Activated CD8-positive, alpha-beta memory T cell treated with anti-CD3 and anti-CD28 coated beads, Interleukin-2, amount 10 ng/mL, durations not matched to agents 7 days and 5 days (primary cell): ENCODE data around the gene SNCAIP. TPM values are rescaled to one million over a fixed set of nuclear protein-coding genes. Genes with fewer than 3 reads are reported as not detected.

Experiments used
- ATAC-seq: fragments of 150-1000 bp; cut with Tn5 transposase; one replicate; pipeline ENCODE4 v1.10.0; 2021; ENCODE audit warnings: moderate library complexity
- CTCF ChIA-PET: fragments of 350-600 bp; sonication (Branson Sonifier 250); formaldehyde crosslinking; loops from one replicate; lab custom pipeline; 2021; ENCODE audit warnings: antibody characterized with exemption; lab: Charles Lee
- DNase-seq: peaks from one replicate; pipeline ENCODE4 v3.0.0-alpha.2; 2020
- H3K27ac Mint-ChIP-seq: one replicate; pipeline ENCODE4 v1.8.0; 2021; ENCODE audit warnings: mild to moderate bottlenecking, mixed read lengths
- H3K27me3 Mint-ChIP-seq: one replicate; pipeline ENCODE4 v1.8.0; 2021; ENCODE audit warnings: mixed read lengths
- H3K36me3 Mint-ChIP-seq: one replicate; pipeline ENCODE4 v1.8.0; 2021; ENCODE audit warnings: mild to moderate bottlenecking, mixed read lengths
- H3K4me1 Mint-ChIP-seq: one replicate; pipeline ENCODE4 v1.8.0; 2021; ENCODE audit warnings: mixed read lengths
- H3K4me3 Mint-ChIP-seq: one replicate; pipeline ENCODE4 v1.8.0; 2021; ENCODE audit warnings: mild to moderate bottlenecking, moderate library complexity, mixed read lengths
- H3K9me3 Mint-ChIP-seq: one replicate; pipeline ENCODE4 v1.8.0; 2022; ENCODE audit warnings: low read depth, mixed read lengths
- total RNA-seq, 2 experiments: library from RNA; stranded (reverse); gene quantifications; one replicate each; pipeline ENCODE4 v1.2.3, GENCODE V29; 2021

Gene SNCAIP
- total RNA-seq, 2 experiments from 2014 or later = not detected

GRCh38 chr5:122354293-122354692, 42.3 kb downstream of the SNCAIP start:
- no peak for DNase-seq
- CTCF ChIA-PET = no interaction called here
- Mint-ChIP-seq H3K27me3 (no peaks in the 10 kb centered on the region), H3K36me3 (no peaks in the 10 kb centered on the region), H3K4me3 (no peak overlapping the region), H3K27ac (no peak overlapping the region), H3K9me3 (no peaks in the 10 kb centered on the region), H3K4me1 (no peaks in the 10 kb centered on the region)
- ATAC-seq = no peak

- Mint-ChIP-seq H3K4me1 (no peaks in the 10 kb centered on the region), H3K9me3 (no peaks in the 10 kb centered on the region), H3K4me3 (no peak overlapping the region), H3K36me3 (no peaks in the 10 kb centered on the region), H3K27me3 (no peaks in the 10 kb centered on the region), H3K27ac (no peak overlapping the region)
- CTCF ChIA-PET = no interaction called here
- ATAC-seq = no peak
- no peak for DNase-seq
Measured at GRCh38 chr5:122355324-122355723, 43.3 kb downstream of the SNCAIP start.

GRCh38 chr5:122356855-122357254, 44.8 kb downstream of the SNCAIP start:
- Mint-ChIP-seq H3K4me1 (no peaks in the 10 kb centered on the region), H3K27me3 (no peaks in the 10 kb centered on the region), H3K9me3 (no peaks in the 10 kb centered on the region), H3K27ac (no peak overlapping the region), H3K36me3 (no peaks in the 10 kb centered on the region), H3K4me3 (no peak overlapping the region)
- CTCF ChIA-PET = no interaction called here
- no peak for DNase-seq
- ATAC-seq = no peak

- Mint-ChIP-seq H3K36me3 (no peaks in the 10 kb centered on the region), H3K9me3 (no peaks in the 10 kb centered on the region), H3K4me1 (no peaks in the 10 kb centered on the region), H3K27ac (no peak overlapping the region), H3K4me3 (no peak overlapping the region), H3K27me3 (no peaks in the 10 kb centered on the region)
- ATAC-seq (no peak), DNase-seq (no peak)
- CTCF ChIA-PET = no interaction called here
Measured at GRCh38 chr5:122358372-122358979, 46.4 kb downstream of the SNCAIP start.

- Mint-ChIP-seq H3K36me3 (no peaks in the 10 kb centered on the region), H3K4me1 (no peaks in the 10 kb centered on the region), H3K27ac (no peak overlapping the region), H3K4me3 (no peak overlapping the region), H3K27me3 (no peaks in the 10 kb centered on the region), H3K9me3 (no peaks in the 10 kb centered on the region)
- CTCF ChIA-PET = no interaction called here
- DNase-seq = no peak
- ATAC-seq = no peak
Measured at GRCh38 chr5:122362361-122362760, 50.3 kb downstream of the SNCAIP start.

GRCh38 chr5:122363623-122364022, 51.6 kb downstream of the SNCAIP start:
- Mint-ChIP-seq H3K4me3 (no peak overlapping the region), H3K9me3 (no peaks in the 10 kb centered on the region), H3K4me1 (no peaks in the 10 kb centered on the region), H3K27me3 (no peaks in the 10 kb centered on the region), H3K27ac (no peak overlapping the region), H3K36me3 (no peaks in the 10 kb centered on the region)
- CTCF ChIA-PET = no interaction called here
- no peak for ATAC-seq
- DNase-seq = no peak

- no peak overlapping the region for H3K27ac Mint-ChIP-seq
Measured at GRCh38 chr5:122366501-122366900, 54.5 kb downstream of the SNCAIP start.

GRCh38 chr5:122367456-122367855, 55.4 kb downstream of the SNCAIP start:
- Mint-ChIP-seq H3K4me3 (no peak overlapping the region), H3K27me3 (no peaks in the 10 kb centered on the region), H3K9me3 (no peaks in the 10 kb centered on the region), H3K4me1 (no peaks in the 10 kb centered on the region), H3K36me3 (no peaks in the 10 kb centered on the region), H3K27ac (no peak overlapping the region)
- CTCF ChIA-PET = no interaction called here
- DNase-seq (no peak), ATAC-seq (no peak)

More at GRCh38 chr5:122366501-122366900, 54.5 kb downstream of the SNCAIP start:
- H3K4me3 Mint-ChIP-seq = no peak overlapping the region
- H3K27me3 Mint-ChIP-seq = no peaks in the 10 kb centered on the region
- DNase-seq (no peak), ATAC-seq (no peak)
- no peaks in the 10 kb centered on the region for H3K4me1 Mint-ChIP-seq
- H3K9me3 Mint-ChIP-seq = no peaks in the 10 kb centered on the region
- CTCF ChIA-PET = no interaction called here
- H3K36me3 Mint-ChIP-seq = no peaks in the 10 kb centered on the region

GRCh38 chr5:122368510-122369251, 56.6 kb downstream of the SNCAIP start:
- Mint-ChIP-seq H3K4me1 (no peaks in the 10 kb centered on the region), H3K27me3 (no peaks in the 10 kb centered on the region), H3K9me3 (no peaks in the 10 kb centered on the region), H3K36me3 (no peaks in the 10 kb centered on the region), H3K27ac (no peak overlapping the region), H3K4me3 (no peak overlapping the region)
- DNase-seq (no peak), ATAC-seq (no peak)
- CTCF ChIA-PET = no interaction called here

- no peaks in the 10 kb centered on the region for H3K27me3 Mint-ChIP-seq
- CTCF ChIA-PET = no interaction called here
- no peaks in the 10 kb centered on the region for H3K9me3 Mint-ChIP-seq
- H3K4me1 Mint-ChIP-seq = no peaks in the 10 kb centered on the region
- no peak overlapping the region for H3K27ac Mint-ChIP-seq
- H3K4me3 Mint-ChIP-seq = no peak overlapping the region
- H3K36me3 Mint-ChIP-seq = no peaks in the 10 kb centered on the region
- no peak for DNase-seq
- ATAC-seq = no peak
Measured at GRCh38 chr5:122369253-122369815, 57.3 kb downstream of the SNCAIP start.

- Mint-ChIP-seq H3K4me3 (no peak overlapping the region), H3K4me1 (no peaks in the 10 kb centered on the region), H3K9me3 (no peaks in the 10 kb centered on the region), H3K27me3 (no peaks in the 10 kb centered on the region), H3K36me3 (no peaks in the 10 kb centered on the region), H3K27ac (no peak overlapping the region)
- CTCF ChIA-PET = no interaction called here
- DNase-seq (no peak), ATAC-seq (no peak)
Measured at GRCh38 chr5:122371511-122372151, 59.6 kb downstream of the SNCAIP start.

- H3K9me3 Mint-ChIP-seq = no peaks in the 10 kb centered on the region
- H3K27ac Mint-ChIP-seq = no peak overlapping the region
- DNase-seq (no peak), ATAC-seq (no peak)
- CTCF ChIA-PET = no interaction called here
- no peak overlapping the region for H3K4me3 Mint-ChIP-seq
- H3K4me1 Mint-ChIP-seq = no peaks in the 10 kb centered on the region
- no peaks in the 10 kb centered on the region for H3K36me3 Mint-ChIP-seq
- no peaks in the 10 kb centered on the region for H3K27me3 Mint-ChIP-seq
Measured at GRCh38 chr5:122374110-122374509, 62.1 kb downstream of the SNCAIP start.

GRCh38 chr5:122375801-122376200, 63.8 kb downstream of the SNCAIP start:
- H3K4me3 Mint-ChIP-seq = no peak overlapping the region
- no peaks in the 10 kb centered on the region for H3K4me1 Mint-ChIP-seq
- DNase-seq (no peak), ATAC-seq (no peak)
- no peaks in the 10 kb centered on the region for H3K9me3 Mint-ChIP-seq
- CTCF ChIA-PET = no interaction called here
- no peaks in the 10 kb centered on the region for H3K36me3 Mint-ChIP-seq
- H3K27me3 Mint-ChIP-seq = no peaks in the 10 kb centered on the region
- no peak overlapping the region for H3K27ac Mint-ChIP-seq

- no peak for DNase-seq
- no peaks in the 10 kb centered on the region for H3K36me3 Mint-ChIP-seq
- H3K27ac Mint-ChIP-seq = no peak overlapping the region
- no peak overlapping the region for H3K4me3 Mint-ChIP-seq
- ATAC-seq = no peak
- H3K4me1 Mint-ChIP-seq = no peaks in the 10 kb centered on the region
- H3K27me3 Mint-ChIP-seq = no peaks in the 10 kb centered on the region
- H3K9me3 Mint-ChIP-seq = no peaks in the 10 kb centered on the region
- CTCF ChIA-PET = no interaction called here
Measured at GRCh38 chr5:122376250-122376649, 64.2 kb downstream of the SNCAIP start.
